SW 1271 (cell line): ENCODE results near the gene FRMD4A.

Source experiments
- DNase-seq, 2 experiments: peaks; one replicate each; lab custom pipeline; 2025; lab: John Stamatoyannopoulos, UW

Gene FRMD4A

DNA sequence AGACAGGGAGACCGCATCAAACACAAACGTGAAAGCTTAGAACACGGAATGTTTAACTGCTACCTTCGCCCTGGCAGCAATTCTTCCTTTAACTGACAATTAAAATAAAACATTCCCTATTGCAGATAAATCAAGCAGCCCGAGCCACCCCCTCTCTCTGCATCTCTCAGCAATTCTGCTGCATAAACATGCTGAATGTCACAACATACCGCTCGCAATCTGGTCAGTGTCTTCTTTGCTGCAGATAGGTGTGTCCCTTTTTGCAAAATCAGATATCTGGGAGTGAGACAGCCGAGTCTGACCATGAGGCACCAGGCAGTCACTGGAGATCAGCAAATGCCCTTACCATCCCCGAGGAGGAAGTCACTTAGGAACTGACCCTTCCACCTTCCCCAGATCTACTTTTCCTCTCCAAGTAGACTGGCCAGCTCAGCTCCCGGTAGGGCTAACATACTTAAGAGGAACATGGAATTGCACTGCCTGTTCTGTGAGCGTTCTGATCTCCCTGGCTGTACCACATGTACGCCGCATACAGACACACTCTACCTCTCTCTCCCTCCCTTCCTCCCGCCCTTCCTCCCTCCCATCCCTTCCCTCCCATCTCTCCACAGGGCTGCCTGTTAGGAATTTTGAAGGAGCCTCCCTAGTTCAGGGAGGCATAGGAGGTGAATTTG lies at the start of gene FRMD4A:
Gene FRMD4A, minus strand, starts transcription at position 537 of the 674 bp plus-strand sequence.
- no peak for DNase-seq

DNA sequence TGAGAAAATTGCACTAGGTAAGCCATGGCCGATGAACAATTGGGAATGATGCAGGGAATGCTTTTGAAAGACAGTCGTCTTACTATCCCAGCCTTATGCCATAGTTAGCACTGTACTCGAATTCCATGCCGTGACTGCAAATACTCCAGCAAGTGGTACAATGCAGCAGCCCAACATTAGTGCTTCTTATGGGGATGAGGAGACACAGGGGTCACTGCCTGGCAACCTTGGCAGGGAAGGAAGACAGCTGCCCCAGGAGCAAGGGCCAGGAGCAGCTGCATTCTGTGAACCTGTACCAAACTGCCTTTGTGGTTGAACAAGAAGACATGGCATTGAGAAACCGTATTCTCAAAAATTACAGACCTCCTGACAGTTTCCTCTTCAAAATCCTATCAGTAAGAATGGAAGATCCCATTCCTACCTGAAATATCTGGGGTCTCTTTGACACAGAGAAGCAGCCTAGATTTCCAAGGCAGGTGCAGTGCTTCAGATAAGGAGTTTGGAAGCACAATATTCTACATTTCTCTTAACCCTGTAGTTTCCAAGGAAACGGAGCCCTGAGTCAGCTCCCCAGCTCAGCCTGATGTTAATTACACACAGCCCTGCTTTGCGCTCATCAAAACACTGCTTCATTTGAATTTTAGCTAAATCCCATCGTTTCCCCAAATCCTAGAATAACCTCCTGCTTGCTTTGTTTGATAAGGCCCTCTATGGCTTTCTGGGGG lies 49.0 kb upstream of the FRMD4A start:
- no peak for DNase-seq

DNA sequence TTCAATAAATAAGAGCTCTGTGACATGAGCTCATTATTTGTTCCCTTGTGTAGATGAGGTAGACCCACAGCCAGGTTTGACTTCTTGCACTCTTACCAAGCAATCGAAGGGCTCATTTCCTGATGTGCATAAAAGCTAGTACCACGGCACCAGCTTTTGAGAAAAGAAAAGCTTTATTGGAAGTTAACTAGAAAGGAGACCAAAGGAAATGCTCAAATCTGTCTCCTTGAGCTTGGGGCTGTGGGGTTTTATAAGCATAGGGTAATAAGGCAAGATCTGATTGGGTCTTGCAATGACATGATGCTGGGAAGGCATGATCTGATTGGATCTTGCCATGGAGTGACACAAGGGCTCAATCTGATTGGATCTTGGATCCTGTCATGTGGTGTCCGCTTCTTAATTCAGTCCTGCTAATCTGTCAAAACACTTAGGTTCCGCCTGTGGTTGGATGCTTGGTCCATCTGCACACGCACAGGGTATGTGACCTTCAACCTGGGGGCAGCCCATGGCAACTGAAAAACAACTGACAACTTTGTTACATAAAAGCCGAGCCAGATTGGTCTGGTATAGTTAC lies 47.8 kb upstream of the FRMD4A start:
- DNase-seq = no peak

DNA sequence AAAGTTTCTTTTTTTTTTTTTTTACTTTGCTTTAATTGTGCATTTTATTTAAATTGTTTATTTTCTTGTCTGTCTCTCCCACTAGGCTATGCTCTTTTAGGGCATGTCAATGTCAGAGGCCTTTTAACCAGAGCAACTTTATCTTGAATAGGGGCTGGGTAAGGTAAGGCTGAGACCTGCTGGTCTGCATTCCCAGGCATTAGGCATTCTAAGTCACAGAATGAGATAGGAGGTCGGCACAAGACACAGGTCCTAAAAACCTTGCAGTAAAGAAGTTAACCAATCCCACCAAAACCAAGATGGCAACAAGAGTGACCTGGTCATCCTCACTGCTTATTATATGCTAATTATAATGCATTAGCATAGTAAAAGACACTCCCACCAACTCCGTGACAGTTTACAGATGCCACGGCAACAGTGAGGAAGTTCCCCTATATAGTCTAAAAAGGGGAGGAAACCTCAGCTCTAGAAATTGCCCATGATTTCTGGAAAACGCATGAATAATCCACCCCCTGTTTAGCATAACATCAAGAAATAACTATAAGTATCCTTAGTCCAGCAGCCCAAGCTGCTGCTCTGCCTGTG lies 47.0 kb upstream of the FRMD4A start:
- no peak for DNase-seq

DNA sequence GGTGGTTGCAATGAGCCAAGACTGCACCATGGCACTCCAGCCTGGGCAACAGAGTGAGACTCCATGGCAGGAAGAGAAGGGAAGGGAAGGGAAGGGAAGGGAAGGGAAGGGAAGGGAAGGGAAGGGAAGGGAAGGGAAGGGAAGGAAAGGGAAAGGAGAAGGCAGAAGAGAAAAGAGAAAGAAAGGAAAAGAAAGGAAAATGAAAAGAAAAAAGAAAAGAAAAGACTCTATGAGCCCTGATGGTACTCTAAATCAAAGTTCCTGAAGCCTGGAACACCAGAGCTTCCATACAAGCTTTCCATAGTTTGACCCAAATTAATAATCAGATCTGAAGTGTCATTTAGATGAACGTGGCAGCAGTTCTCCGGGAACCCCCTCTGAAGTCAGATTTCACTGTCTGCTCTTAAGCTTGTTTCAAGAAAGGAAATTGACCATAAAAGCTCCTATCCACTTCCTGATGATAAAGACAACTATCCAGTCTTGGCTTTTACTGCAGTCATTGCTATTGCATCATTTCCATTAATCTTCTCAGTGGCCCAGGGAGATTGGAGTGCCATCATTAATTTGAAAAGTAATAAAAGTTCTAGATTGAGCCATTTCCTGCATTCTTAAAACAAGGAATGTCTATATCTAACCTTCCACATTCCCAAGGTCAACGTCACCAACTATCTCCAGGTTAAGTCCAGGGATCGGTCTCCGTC lies 44.2 kb upstream of the FRMD4A start:
- no peak for DNase-seq

DNA sequence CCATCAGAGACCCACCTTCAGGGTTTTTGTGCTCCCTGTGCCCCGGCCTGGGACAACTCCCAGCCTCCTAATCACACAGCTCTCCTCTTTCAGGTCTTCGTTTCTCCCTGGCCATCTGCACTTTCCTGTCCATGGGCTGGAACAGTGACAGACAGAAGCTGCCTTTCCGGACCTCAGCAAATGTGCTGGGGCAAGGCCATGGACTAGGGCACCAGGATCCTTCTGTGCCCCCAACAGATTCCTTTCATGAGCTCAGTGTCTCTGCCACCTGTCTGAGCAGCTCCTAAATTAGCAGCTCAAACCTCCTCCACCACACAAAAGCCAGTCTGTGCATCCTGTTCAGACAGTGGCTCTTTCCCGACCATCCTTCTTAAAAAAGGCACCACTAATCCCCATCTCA lies 41.9 kb upstream of the FRMD4A start:
- no peak for DNase-seq

DNA sequence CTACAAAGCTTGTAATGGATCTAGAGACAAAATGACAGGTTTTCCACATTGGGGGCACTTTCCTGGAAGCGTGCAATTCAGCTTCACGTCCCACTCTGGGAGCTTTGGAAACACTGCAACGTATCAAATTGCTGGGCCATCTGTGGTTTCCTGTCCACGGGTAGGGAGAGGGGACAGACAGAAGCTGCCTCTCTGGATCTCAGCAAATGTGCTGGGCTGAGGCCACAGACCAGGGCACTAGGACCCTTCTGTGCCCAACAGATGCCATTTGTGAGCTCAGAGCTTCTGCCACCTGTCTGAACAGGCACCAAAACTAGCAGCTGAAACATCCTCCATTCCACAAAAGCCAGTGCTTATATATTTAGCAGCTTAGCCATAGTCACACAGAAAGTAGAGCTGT lies 40.9 kb upstream of the FRMD4A start:
- no peak for DNase-seq

DNA sequence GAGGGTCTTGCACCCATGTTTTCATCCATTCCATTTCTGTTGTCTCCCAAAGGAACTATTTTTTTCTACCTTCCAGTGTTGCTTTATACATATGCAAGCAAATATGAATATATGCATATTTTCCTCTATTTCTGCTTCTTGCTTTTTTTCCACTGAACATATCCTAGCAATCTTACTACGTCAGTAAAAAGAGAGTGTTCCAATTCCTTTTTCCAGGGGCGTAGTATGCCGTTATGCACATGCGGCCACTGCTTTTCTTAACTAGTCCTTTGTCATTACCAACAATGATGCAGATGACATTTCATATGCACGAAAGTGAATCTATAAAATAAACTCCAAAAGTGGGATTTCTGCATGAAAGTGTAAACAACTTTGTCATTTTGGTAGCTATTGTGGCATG lies 40.2 kb upstream of the FRMD4A start:
- DNase-seq = no peak

DNA sequence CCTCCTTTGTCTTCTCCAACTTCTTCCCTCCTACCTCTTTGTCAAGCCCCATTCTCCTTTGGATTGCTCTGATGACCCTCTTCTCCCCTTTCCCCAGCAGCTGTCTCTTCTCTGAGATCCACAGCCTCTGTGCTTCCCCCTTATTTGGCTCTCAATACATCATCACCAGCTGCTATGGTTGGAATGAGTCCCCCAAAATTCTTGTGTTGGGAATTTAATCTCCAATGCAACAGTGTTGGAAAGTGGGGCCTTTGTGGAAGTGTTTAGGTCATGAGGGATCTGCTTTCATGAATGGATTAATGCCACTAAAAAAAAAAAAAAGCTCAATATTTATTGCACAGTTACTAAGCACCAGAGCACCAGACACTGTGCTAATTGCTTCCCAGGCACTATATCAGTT lies 39.2 kb upstream of the FRMD4A start:
- no peak for DNase-seq

DNA sequence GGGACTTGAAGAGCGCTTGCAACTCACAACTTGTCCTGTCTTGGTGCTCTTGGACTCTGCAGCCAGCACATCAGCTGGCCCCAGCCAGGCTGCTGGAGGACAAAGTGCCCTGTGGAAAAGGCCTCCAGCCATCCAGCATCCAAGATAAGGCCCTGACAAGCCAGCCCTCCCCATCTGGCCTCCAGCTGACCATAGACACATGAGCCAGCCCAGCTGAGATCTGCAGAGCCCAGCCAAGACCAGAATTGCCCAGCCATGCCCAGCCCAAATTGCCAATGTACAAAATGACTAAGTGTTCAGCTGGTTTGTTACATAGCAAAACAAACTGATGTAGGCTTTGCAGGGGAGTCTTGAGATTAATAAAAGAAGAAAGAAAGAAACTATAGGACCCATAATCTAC lies 36.0 kb upstream of the FRMD4A start:
- DNase-seq = no peak

DNA sequence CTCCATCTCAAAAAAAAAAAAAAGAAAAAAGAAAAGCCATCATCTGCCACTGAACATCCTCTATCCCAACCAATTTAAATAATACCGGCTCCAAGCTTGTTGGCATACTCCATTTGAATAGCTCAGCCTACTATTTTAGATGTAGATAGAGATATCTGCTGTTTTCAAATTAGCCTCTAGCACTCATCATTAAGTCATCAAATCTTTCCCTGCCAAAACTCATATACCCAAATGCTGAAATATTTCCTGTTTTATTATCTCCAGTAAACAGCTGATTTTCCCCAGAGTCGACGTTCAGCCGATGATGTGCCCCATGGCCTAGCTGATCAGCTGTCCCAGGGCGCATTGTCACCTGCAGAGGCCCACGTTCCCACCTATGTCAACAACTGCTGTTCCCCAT lies 34.5 kb upstream of the FRMD4A start:
- DNase-seq = no peak

DNA sequence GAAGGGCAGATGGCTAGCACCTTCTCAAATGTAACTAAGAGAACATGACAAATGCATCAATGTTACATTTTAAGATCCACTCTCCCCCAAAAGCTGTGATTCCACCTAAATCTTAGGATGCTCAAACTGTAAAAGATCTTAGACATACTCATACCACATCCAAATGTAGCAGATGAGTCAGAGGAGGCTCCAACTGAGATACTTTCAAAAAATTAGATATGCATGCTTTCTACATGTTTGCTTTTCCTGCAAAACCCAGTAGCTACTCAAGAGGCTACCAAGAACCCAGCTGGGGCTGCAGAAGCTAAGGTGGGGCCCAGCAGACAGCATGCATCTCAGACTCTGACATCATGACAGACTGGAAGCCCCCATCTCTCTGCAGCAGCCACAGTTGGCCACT lies 31.4 kb upstream of the FRMD4A start:
- DNase-seq = no peak

DNA sequence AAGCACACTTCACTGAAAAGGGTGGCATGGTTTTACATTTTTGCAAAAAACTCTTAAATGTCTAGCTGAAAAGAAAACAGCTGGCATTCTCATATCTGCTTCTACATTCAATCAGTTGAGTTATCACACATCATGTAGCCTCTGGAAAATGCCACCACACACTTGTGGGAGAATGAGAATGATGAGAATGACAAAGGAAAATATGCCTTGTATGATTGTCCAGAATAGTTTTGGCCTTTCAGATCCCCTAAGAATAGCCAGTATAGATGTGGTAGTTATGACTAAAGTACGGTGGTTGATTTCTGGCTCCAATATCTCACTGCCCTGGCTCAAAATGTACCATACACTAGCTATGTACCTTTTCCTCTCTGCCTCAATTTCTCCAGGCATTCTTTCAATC lies 30.2 kb upstream of the FRMD4A start:
- DNase-seq = no peak

DNA sequence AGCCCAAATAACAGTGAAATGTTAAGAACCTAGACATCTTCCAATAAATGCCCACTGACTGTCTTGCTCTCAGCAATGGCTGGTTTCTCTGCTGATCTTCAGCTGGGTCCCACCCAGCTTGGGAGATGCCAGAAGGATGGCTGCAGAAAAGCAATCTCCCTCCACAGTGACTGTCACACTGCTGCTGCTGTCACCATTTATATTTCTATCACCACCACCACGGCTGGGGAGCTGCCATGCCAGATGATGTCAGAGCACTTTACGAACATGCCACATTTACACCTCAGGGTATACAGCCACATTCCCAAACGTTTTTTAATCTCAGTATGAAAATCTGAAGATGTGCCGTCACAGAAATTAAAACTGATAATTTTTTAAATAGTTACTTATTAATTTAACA lies 29.8 kb upstream of the FRMD4A start:
- no peak for DNase-seq

DNA sequence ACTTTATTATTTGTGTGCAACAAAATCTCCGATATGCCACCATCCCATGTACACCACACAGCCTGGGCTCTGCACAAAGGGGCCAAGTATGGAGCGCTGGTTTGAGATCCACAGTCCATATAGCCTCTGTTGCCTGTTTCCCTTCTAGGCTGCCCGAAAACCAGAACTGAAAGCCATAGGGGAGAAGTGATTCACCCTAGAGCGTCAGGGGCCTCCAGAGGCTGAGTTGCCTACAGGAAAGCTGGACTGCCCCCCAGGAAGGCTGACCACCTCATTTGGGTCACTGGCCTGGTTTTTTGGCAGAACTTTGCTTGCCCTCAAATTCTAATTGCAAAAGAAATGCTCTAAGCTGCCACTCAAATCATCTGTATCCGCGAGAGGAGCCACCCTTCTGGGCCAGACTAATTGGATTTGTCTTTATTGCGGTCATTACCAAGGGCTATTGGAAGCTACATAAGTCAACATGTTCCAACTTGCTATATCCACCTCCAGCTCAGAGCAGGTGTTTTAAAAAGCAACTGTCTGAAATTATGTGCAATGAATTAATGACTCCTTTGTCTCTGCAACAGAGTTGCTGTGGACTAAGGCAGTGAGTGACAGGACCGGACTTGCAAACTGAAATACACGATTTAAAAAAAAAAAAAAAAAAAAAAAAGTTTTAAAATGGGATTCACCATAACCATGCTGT lies 28.3 kb upstream of the FRMD4A start:
- DNase-seq = no peak

DNA sequence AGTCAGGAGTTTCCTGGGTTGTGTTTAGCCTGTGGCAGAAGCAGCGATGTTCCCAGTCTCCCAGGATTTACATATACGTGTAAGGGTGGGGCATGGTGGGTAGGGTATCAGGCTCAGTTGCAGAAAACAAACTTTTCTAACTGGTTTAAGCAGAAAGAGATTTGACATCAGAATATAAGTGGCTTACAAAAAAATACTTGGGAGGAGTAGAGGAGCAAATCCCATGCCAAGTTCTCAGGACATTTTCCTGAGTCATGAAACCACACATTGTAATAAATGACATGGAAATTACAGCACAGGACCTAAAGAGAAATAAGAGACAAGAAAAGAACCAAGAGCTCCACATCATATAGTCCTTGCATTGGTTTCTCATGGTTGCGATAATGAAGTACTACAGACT lies 26.2 kb upstream of the FRMD4A start:
- DNase-seq = no peak

DNA sequence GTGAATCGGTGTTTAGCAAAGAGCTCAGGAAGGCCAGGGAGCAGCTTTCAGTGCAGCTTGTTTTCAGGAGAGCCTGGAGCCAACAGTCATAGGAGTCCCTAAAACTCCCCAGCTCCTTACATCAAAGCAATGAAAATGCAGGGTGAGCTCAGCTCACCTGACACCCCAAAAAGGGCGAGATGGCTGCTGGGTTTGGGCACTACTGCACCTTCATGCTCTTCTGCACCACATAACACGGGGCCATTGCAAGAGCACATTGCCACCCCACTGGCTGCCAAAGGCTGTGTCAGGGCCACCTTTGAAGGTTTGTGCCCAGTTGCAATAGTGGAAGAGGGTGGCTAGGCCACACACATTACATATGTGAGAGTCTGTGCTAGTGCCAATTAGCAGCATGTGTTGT lies 25.0 kb upstream of the FRMD4A start:
- DNase-seq = no peak

DNA sequence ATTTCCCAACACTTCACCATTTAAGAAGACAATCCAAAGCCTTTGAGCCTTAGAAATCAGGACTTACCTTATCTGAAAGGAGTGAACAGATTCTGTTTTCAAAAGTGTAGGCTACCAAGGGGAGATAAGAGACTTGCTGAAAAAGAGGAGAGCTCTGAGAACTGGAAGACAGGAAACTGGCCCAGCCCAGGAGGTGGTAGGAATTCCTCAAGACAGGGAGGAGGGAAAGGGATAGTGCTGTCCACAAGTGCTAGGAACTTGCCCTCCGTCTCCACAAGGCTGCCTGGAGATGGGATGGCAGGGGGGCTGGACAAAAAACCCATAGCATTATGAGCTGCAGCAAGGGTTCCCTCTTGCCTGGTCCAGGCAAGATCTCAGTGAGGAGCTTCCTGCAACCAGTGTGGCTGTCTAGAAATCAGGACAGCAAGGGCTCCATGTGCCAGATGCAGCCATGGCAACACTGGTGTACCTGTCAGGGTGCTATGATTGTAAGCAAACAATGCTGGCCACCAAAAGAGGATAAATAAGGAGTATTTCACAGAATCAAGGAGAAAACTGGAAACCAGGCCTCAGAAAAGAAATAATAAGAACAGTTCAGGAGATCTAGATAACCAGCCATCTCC lies 22.7 kb upstream of the FRMD4A start:
- DNase-seq = no peak

DNA sequence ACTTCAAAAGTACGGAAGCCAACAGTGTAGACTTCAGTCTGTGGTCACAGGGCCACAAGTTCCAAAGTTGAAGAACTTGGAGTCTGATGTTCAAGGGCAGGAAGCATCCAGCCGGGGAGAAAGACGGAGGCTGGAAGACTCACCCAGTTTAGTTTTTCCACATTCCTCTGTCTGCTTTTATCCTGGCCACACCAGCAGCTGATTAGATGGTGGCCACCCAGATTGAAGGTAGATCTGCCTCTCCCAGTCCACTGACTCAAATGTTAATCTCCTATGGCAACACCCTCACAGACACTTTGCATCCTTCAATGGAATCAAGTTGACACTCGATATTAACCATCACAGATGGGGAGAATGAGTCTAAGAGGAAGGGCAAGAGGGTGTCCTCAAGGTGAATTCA lies 19.3 kb upstream of the FRMD4A start:
- no peak for DNase-seq

DNA sequence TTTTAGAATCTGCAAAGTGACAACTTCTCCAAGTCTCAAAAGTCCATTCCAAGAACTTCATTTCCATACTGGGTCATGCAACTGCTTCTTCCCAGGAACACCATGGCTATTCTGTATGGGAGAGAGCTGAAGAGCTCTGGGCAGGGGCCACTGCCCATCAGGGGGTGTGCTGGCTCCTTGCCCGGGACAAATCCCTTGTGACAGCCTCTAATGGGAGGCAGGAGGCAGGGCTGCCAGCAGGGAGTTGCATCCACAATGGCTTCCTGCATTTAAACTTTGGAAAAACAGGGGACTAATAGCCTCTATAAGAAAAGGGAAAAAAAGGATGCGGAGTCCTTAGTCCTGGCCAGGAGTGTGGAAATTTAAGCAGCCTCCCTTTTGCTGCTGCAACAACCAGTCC lies 18.4 kb upstream of the FRMD4A start:
- DNase-seq = no peak

DNA sequence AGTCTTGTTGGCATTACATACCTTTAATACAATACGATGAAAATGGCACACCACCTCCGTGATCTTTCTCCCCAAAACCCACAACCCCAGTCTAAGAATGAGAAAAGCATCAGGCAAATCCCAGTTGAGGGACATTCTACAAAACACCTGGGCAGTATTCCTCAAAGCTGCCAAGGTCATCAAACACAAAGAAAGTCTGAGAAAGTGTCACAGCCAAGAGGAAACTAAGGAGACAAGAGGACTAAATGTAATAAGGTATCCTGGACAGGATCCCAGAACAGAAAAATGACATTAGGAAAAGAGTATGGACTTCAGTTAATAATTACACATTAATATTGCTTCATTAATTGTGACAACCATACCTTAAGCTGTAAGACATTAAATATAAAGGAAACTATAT lies 14.5 kb upstream of the FRMD4A start:
- DNase-seq = no peak
